CD4-positive, alpha-beta T cell treated with Interferon alpha-2 for 1 hour (primary cell): ENCODE measurements around the gene GRAP.

Source experiments
- DNase-seq, 2 donors: peaks; one replicate each; pipeline ENCODE4 v3.0.0-alpha.2; 2020 to 2022

Gene GRAP

DNA sequence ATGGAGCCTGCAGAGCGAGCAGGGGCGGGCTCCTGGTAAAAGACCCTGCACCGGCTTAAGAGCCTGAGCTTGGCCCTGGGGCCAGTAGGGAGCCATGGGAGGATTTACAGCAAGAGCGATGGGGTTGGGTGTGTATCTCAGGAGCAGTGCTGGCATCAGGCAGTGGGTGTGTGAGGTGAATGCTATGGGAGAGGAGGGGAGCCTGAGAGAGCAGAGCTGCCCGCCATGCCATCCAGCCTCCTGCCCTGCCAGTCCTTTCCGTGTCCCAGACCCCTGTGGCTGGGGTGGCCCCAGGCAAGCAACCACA is 65.5 kb downstream of the GRAP start:
- no peak for DNase-seq

DNA sequence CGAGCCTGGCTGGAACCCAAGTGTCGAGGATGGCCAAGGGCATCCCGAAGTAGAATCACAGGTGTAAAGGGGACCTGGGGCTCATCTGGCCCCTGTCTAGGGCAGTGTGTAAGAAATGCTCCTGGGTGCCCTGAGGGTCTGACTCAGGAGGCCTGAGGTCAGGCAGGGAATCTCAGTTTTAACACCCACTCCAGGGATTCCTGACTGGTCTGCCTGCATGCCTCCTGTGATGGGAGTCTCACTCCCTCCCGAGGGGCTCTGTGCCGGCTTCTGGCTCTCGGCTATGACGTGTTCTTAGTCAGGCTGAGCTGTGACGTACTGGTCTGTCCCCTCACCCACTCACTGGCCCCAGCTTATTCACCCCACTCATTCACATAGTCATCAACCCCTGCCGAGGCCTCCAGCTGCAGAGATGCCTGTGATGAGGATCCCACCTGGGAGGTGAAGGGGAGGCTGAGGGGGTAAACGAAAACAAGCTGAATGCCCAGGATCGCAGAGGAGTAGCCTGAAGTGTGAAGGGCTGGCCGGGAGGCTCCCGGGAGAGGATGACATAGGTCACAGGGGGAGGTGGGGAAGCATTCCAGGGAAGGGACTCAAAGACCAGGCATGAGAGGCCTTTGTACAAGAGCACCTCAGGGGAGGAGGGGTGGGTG is 65.9 kb downstream of the GRAP start:
- DNase-seq = no peak

DNA sequence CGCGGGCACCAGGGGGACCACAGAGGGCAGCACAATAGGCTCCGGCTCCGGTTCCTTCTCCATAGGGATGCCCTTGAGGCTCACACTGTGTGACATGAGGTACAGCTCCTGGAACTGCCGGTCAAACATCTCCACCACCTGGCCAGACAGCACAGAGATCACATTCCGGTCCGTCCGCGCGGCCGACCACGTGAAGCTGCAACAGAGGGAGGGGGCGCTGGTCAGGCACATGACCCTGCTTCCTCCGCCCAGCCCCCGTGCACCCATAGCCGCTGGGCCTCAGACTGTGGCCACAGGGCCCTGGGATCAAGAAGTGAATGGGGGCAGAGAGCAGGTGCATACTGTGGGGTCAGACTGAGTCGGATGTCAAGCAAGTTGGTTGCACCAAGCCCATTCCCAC is 68.1 kb downstream of the GRAP start:
- DNase-seq = no peak

DNA sequence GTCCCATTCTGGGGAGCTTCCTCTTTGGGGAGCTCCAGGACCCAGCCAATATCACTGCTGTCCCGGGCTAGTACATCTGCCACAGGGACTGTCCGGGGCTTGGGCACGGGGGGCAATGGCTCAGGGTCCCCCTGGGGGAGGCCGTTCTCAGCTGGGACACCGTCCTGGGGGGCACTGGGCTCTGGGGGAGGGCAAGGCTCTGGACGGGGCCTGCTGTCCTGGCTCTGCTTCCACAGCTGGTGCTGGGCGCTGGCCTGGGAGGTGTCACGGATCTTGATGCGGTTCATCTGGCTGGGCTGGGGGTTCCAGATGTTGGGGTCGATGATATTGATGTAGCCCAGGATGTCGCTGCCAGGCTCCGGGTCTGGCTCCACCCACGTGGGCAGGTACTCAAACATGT is 68.7 kb downstream of the GRAP start:
- DNase-seq = no peak

DNA sequence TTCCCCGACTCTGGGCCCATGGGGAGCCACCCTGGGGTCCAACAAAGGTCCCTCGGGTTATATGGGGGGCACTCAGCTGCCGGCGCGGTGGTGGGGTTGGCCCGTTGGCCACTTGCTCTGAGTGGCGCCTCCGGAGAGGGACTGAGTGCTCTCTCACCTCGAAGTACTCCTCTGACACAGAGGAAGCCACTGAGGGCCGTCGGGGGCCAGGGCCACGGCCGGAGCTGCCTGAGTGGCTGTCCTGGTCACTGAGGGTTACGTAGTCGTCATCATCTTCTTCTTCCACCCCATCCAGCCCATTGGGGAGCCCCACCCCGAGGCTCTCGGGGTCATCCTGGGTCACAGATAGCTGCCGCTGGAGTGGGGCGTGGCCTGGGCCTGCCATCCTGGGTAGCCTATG is 69.1 kb downstream of the GRAP start:
- no peak for DNase-seq

DNA sequence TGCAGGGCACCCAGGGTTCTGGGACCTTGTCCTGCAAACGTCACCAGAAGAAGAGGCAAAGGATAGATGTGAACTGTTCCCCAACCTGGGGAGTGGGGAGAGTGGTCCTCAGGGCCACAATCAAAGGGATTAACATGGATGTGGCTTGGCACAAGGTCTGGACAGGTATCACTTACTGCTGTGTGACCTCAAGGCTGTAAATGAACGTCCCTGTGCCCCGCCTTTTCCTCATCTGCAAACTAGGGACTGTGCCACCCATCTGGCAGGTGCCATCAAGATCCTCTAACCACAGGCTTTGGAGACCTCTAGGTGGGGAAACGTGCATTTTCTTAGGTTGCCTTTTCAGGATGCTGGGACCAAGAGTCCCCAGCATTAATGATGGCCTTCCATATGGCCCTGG is 69.7 kb downstream of the GRAP start:
- no peak for DNase-seq

DNA sequence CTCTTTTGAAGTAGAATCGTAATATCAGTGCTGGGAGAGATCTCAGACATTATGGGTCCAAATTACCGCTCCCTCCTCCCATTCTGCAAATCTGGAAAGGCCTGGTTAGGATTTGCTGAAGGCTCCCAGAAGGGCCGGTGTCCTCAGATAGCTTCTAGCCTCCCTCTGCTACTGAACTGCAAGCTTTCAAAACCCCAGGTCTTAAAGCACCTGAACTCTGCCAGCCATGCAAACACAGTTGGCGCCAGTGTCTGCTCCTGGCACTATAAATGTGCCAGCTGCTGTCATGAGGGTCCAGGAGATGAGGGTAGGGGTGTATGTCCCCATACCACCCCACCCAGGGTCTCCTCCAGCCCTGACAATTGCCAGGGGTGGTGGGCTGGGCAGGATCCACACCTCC is 70.6 kb downstream of the GRAP start:
- DNase-seq = no peak

DNA sequence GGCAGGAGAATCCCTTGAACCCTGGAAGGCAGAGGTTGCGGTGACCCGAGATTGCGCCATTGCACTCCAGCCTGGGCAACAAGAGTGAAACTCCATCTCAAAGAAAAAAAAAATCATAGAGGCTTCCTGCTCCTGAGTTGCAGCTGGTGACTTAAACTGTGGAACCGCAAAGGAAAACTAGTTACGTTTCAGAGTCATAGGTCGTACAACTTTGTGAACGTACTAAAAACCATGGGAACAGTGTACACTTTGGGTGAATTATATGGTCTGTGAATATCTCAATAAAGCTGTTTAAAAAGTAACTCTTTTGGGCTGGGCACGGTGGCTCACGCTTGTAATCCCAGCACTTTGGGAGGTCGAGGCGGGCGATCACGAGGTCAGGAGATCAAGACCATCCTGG is 71.2 kb downstream of the GRAP start:
- no peak for DNase-seq

DNA sequence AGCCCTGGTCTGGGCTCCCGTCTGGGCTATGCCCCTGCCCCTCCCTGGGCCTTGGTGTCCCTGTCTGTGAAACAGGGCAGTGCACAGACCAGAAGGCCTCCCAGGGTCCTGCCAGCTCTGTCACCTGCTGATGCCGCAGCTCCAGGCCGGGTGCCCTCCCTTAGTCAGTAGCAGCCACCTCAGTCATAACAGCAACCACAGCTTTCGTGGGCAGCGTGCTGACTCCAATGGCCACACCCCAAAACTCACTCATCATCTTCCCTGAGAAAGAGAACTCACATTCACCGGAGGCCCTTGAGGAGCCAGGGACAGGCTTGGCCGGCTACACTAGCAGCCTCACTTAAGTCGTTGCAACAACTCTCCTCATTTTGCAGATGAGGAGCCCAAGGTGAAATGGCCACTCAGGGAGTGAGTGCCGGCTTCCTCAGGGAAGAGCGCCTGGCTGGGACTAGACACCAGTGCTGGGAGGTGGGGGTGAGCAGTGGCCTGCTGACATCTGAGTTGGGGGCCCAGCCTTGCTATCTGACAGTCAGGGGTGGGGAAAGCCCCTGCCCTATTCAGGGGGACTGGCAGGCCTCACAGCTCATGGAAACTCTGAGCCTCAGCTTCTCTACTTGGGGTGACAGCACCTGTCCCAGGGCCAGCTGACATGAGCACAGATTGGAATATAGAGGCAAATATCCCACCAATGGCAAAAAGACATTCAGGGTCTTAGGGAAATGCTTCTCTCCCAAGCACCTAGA is 72.2 kb downstream of the GRAP start:
- no peak for DNase-seq

DNA sequence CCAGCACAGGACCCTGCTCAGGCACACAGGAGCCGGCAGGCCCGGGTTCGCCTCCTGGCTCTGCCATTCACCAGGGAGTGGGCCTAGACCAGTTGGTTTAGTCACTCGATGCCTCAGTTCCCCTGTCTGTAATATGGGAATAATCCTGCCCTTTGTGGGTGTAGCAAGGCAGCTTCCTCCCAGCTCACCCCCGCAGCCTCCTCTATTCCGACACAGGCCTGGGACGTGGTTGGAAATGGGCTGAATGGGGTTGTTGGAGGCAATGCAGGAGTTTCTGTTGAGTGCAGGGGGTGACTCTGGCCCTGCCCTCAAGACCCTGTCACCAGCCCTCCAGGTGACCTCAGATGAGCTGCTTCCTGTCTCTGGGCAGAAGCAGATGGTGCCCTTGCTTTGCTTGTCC is 75.0 kb downstream of the GRAP start:
- no peak for DNase-seq
